ENCODE results near the gene DGKB.

DGKB gene

DNA sequence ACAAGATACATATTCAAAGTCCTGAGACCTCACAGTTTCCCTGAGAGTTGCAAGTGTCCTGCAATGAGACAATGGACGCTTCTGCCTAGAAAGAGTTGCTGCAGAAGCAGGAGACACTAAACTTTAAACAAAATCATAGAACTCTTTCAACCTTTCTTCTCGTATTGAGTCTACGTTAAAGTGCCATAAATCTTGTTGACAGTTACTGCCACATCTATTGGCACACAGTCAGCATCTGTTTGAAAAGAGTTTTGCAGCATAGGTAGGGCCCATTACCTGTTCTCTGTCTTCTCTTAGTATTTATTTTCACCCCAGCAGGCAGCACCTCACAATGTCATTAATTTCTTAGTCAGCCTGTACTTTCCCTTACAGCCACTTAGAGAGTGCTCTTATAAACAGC is 577.8 kb downstream of the DGKB start:
- Histone ChIP-seq H3K9me3 (ENCODE audit: control insufficient read depth in 1 of 2, low read length in 2 of 2) (no peaks in the 10 kb centered on the region), H3K4me3 (ENCODE audit: low read depth in 1 of 2, low read length in 2 of 2) (no peak overlapping the region), H3K9ac (ENCODE audit: low read depth in 1 of 2, low read length in 2 of 2) (no peak overlapping the region), H3K27me3 (ENCODE audit: control insufficient read depth in 1 of 2, insufficient read depth in 2 of 2, low read length in 2 of 2) (no peaks in the 10 kb centered on the region), H3K36me3 (ENCODE audit: control insufficient read depth in 1 of 2, insufficient read depth in 2 of 2, low read length in 2 of 2) (no peaks in the 10 kb centered on the region), H3K27ac (ENCODE audit: low read depth, low read length) (no peak overlapping the region), H3K4me1 (ENCODE audit: control insufficient read depth in 1 of 2, insufficient read depth in 2 of 2, low read length in 2 of 2) (no peaks in the 10 kb centered on the region)

DNA sequence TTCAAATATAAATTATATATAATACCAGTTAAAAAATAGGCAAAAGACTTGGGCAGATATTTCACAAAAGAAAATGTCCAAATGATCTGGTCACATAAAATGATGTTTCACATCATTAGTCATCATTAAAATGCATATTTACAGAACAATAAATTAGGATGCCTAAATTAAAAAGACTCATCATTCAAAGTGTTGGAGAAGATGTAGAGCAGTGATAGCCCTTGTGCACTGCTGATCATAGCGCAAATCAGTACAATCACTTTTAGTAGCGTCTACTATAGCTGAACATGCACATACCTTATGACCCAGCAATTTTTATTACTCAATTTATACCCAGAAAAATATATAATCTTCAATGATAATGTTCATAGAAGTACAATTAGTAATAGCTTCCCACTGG is 579.8 kb downstream of the DGKB start:
- no peaks in the 10 kb centered on the region for H3K4me1 ChIP-seq (ENCODE audit: control insufficient read depth in 1 of 2, insufficient read depth in 2 of 2, low read length in 2 of 2)
- H3K36me3 ChIP-seq (ENCODE audit: control insufficient read depth in 1 of 2, insufficient read depth in 2 of 2, low read length in 2 of 2) = no peaks in the 10 kb centered on the region
- H3K27ac ChIP-seq (ENCODE audit: low read depth, low read length) = no peak overlapping the region
- H3K27me3 ChIP-seq (ENCODE audit: control insufficient read depth in 1 of 2, insufficient read depth in 2 of 2, low read length in 2 of 2) = no peaks in the 10 kb centered on the region
- H3K9me3 ChIP-seq (ENCODE audit: control insufficient read depth in 1 of 2, low read length in 2 of 2) = no peaks in the 10 kb centered on the region
- H3K9ac ChIP-seq (ENCODE audit: low read depth in 1 of 2, low read length in 2 of 2) = no peak overlapping the region
- no peak overlapping the region for H3K4me3 ChIP-seq (ENCODE audit: low read depth in 1 of 2, low read length in 2 of 2)

- no peak overlapping the region for H3K4me3 ChIP-seq (ENCODE audit: low read depth in 1 of 2, low read length in 2 of 2)
- no peaks in the 10 kb centered on the region for H3K27me3 ChIP-seq (ENCODE audit: control insufficient read depth in 1 of 2, insufficient read depth in 2 of 2, low read length in 2 of 2)
Measured at GRCh38 chr7:14321947-14322346, 580.6 kb downstream of the DGKB start.

DNA sequence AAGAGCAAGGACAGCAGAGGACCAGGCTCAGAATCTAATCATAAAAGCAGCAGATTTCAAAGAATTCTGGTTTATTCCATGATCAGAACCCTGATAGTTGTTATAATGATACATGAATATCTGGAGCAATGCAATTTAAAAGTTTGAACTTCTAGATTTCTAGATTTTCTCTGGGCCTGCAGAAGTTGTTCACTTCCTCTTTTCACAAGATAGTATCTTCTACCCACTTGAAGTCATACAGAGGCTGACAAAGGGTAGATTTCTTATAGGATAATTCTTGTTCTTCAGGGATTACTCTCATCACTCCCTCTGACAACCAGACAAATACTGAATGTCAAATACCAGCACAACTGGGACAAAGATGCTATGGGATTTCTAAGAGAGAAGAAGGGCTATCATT is 593.1 kb downstream of the DGKB start:
- H3K9me3 ChIP-seq (ENCODE audit: control insufficient read depth in 1 of 2, low read length in 2 of 2) = no peaks in the 10 kb centered on the region
- no peak overlapping the region for H3K4me3 ChIP-seq (ENCODE audit: low read depth in 1 of 2, low read length in 2 of 2)
- no peak overlapping the region for H3K9ac ChIP-seq (ENCODE audit: low read depth in 1 of 2, low read length in 2 of 2)
- H3K4me1 ChIP-seq (ENCODE audit: control insufficient read depth in 1 of 2, insufficient read depth in 2 of 2, low read length in 2 of 2) = no peaks in the 10 kb centered on the region
- H3K36me3 ChIP-seq (ENCODE audit: control insufficient read depth in 1 of 2, insufficient read depth in 2 of 2, low read length in 2 of 2) = no peaks in the 10 kb centered on the region
- H3K27ac ChIP-seq (ENCODE audit: low read depth, low read length) = no peak overlapping the region
- H3K27me3 ChIP-seq (ENCODE audit: control insufficient read depth in 1 of 2, insufficient read depth in 2 of 2, low read length in 2 of 2) = no peaks in the 10 kb centered on the region

More at GRCh38 chr7:14321947-14322346, 580.6 kb downstream of the DGKB start:
- no peaks in the 10 kb centered on the region for H3K4me1 ChIP-seq (ENCODE audit: control insufficient read depth in 1 of 2, insufficient read depth in 2 of 2, low read length in 2 of 2)
- no peak overlapping the region for H3K27ac ChIP-seq (ENCODE audit: low read depth, low read length)
- H3K9ac ChIP-seq (ENCODE audit: low read depth in 1 of 2, low read length in 2 of 2) = no peak overlapping the region
- H3K36me3 ChIP-seq (ENCODE audit: control insufficient read depth in 1 of 2, insufficient read depth in 2 of 2, low read length in 2 of 2) = no peaks in the 10 kb centered on the region
- no peaks in the 10 kb centered on the region for H3K9me3 ChIP-seq (ENCODE audit: control insufficient read depth in 1 of 2, low read length in 2 of 2)

- no peaks in the 10 kb centered on the region for H3K36me3 ChIP-seq (ENCODE audit: control insufficient read depth in 1 of 2, insufficient read depth in 2 of 2, low read length in 2 of 2)
- H3K27ac ChIP-seq (ENCODE audit: low read depth, low read length) = no peak overlapping the region
- no peak overlapping the region for H3K9ac ChIP-seq (ENCODE audit: low read depth in 1 of 2, low read length in 2 of 2)
- H3K4me1 ChIP-seq (ENCODE audit: control insufficient read depth in 1 of 2, insufficient read depth in 2 of 2, low read length in 2 of 2) = no peaks in the 10 kb centered on the region
- no peaks in the 10 kb centered on the region for H3K27me3 ChIP-seq (ENCODE audit: control insufficient read depth in 1 of 2, insufficient read depth in 2 of 2, low read length in 2 of 2)
- no peaks in the 10 kb centered on the region for H3K9me3 ChIP-seq (ENCODE audit: control insufficient read depth in 1 of 2, low read length in 2 of 2)
- no peak overlapping the region for H3K4me3 ChIP-seq (ENCODE audit: low read depth in 1 of 2, low read length in 2 of 2)
Measured at GRCh38 chr7:14305233-14305866, 597.2 kb downstream of the DGKB start.

GRCh38 chr7:14303536-14303935 is 599.0 kb downstream of the DGKB start:
- Histone ChIP-seq H3K36me3 (ENCODE audit: control insufficient read depth in 1 of 2, insufficient read depth in 2 of 2, low read length in 2 of 2) (no peaks in the 10 kb centered on the region), H3K9ac (ENCODE audit: low read depth in 1 of 2, low read length in 2 of 2) (no peak overlapping the region), H3K27ac (ENCODE audit: low read depth, low read length) (no peak overlapping the region), H3K4me1 (ENCODE audit: control insufficient read depth in 1 of 2, insufficient read depth in 2 of 2, low read length in 2 of 2) (no peaks in the 10 kb centered on the region), H3K27me3 (ENCODE audit: control insufficient read depth in 1 of 2, insufficient read depth in 2 of 2, low read length in 2 of 2) (no peaks in the 10 kb centered on the region), H3K4me3 (ENCODE audit: low read depth in 1 of 2, low read length in 2 of 2) (no peak overlapping the region), H3K9me3 (ENCODE audit: control insufficient read depth in 1 of 2, low read length in 2 of 2) (no peaks in the 10 kb centered on the region)

- Histone ChIP-seq H3K27ac (ENCODE audit: low read depth, low read length) (no peak overlapping the region), H3K4me1 (ENCODE audit: control insufficient read depth in 1 of 2, insufficient read depth in 2 of 2, low read length in 2 of 2) (no peaks in the 10 kb centered on the region), H3K36me3 (ENCODE audit: control insufficient read depth in 1 of 2, insufficient read depth in 2 of 2, low read length in 2 of 2) (no peaks in the 10 kb centered on the region), H3K9ac (ENCODE audit: low read depth in 1 of 2, low read length in 2 of 2) (no peak overlapping the region), H3K9me3 (ENCODE audit: control insufficient read depth in 1 of 2, low read length in 2 of 2) (no peaks in the 10 kb centered on the region), H3K27me3 (ENCODE audit: control insufficient read depth in 1 of 2, insufficient read depth in 2 of 2, low read length in 2 of 2) (no peaks in the 10 kb centered on the region), H3K4me3 (ENCODE audit: low read depth in 1 of 2, low read length in 2 of 2) (no peak overlapping the region)
Measured at GRCh38 chr7:14294637-14295036, 607.9 kb downstream of the DGKB start.

DNA sequence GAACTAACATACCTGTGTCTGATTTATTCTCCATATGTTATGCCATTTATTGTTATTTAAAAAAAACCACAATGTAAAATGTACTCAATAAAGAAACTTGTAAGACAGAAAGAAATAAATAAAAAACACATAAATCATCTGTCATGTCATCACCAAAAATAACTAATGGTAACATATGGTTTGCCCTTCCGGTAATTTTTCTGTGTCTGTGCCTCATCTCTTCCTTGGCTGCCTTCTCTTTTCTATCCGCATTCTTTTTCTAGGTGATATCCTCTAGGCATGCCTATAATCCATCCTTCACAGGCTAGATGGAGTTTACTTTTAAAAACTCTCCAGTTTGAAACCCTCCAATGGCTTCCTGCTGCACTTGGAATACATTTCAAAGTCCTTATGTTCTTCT is 609.1 kb downstream of the DGKB start:
- Histone ChIP-seq H3K36me3 (ENCODE audit: control insufficient read depth in 1 of 2, insufficient read depth in 2 of 2, low read length in 2 of 2) (no peaks in the 10 kb centered on the region), H3K27me3 (ENCODE audit: control insufficient read depth in 1 of 2, insufficient read depth in 2 of 2, low read length in 2 of 2) (no peaks in the 10 kb centered on the region), H3K9me3 (ENCODE audit: control insufficient read depth in 1 of 2, low read length in 2 of 2) (no peaks in the 10 kb centered on the region), H3K4me3 (ENCODE audit: low read depth in 1 of 2, low read length in 2 of 2) (no peak overlapping the region), H3K9ac (ENCODE audit: low read depth in 1 of 2, low read length in 2 of 2) (no peak overlapping the region), H3K27ac (ENCODE audit: low read depth, low read length) (no peak overlapping the region), H3K4me1 (ENCODE audit: control insufficient read depth in 1 of 2, insufficient read depth in 2 of 2, low read length in 2 of 2) (no peaks in the 10 kb centered on the region)

DNA sequence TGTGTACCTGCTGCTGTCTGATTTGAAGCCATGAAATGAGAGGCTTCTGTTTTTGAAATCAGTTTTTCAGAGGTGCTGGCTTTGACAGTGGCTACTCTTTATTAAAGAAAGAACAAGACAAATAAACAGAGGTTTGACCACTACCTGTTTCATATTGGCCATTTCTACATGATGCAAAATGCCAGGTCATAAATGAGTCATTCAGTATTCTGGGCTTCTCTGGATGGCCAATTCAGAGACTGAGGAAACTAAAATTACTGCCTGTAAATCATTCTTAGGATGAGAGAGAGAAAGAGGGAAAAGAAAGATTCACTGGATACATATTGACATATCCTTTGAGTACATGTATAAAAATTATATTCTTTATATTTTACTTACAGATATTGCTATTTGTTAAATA is 609.8 kb downstream of the DGKB start:
- H3K4me3 ChIP-seq (ENCODE audit: low read depth in 1 of 2, low read length in 2 of 2) = no peak overlapping the region
- H3K9me3 ChIP-seq (ENCODE audit: control insufficient read depth in 1 of 2, low read length in 2 of 2) = no peaks in the 10 kb centered on the region
- no peaks in the 10 kb centered on the region for H3K27me3 ChIP-seq (ENCODE audit: control insufficient read depth in 1 of 2, insufficient read depth in 2 of 2, low read length in 2 of 2)
- H3K27ac ChIP-seq (ENCODE audit: low read depth, low read length) = no peak overlapping the region
- H3K9ac ChIP-seq (ENCODE audit: low read depth in 1 of 2, low read length in 2 of 2) = no peak overlapping the region
- no peaks in the 10 kb centered on the region for H3K36me3 ChIP-seq (ENCODE audit: control insufficient read depth in 1 of 2, insufficient read depth in 2 of 2, low read length in 2 of 2)
- H3K4me1 ChIP-seq (ENCODE audit: control insufficient read depth in 1 of 2, insufficient read depth in 2 of 2, low read length in 2 of 2) = no peaks in the 10 kb centered on the region

- no peak overlapping the region for H3K9ac ChIP-seq (ENCODE audit: low read depth in 1 of 2, low read length in 2 of 2)
- no peak overlapping the region for H3K27ac ChIP-seq (ENCODE audit: low read depth, low read length)
- no peaks in the 10 kb centered on the region for H3K9me3 ChIP-seq (ENCODE audit: control insufficient read depth in 1 of 2, low read length in 2 of 2)
- H3K27me3 ChIP-seq (ENCODE audit: control insufficient read depth in 1 of 2, insufficient read depth in 2 of 2, low read length in 2 of 2) = no peaks in the 10 kb centered on the region
- H3K36me3 ChIP-seq (ENCODE audit: control insufficient read depth in 1 of 2, insufficient read depth in 2 of 2, low read length in 2 of 2) = no peaks in the 10 kb centered on the region
- no peak overlapping the region for H3K4me3 ChIP-seq (ENCODE audit: low read depth in 1 of 2, low read length in 2 of 2)
- H3K4me1 ChIP-seq (ENCODE audit: control insufficient read depth in 1 of 2, insufficient read depth in 2 of 2, low read length in 2 of 2) = no peaks in the 10 kb centered on the region
Measured at GRCh38 chr7:14289957-14290356, 612.6 kb downstream of the DGKB start.

DNA sequence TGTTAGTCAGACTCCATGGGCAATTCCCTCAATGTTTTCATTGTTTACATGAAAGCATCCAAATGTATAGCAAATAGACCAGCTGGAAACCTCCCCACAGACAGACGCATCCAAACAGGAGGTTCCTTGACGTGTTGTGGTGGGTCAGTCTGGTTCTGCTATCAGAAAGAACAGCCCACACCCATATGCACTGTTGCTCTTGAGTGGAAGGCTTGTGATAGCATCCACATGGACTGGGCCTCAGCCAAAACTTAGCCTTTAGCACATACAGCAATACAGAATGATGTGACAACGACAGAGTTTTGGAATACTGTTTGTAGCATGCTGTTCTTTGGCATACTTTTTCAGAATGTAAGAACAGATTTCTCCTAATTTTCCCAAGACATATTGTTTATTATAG is 613.9 kb downstream of the DGKB start:
- no peaks in the 10 kb centered on the region for H3K9me3 ChIP-seq (ENCODE audit: control insufficient read depth in 1 of 2, low read length in 2 of 2)
- no peaks in the 10 kb centered on the region for H3K36me3 ChIP-seq (ENCODE audit: control insufficient read depth in 1 of 2, insufficient read depth in 2 of 2, low read length in 2 of 2)
- H3K27me3 ChIP-seq (ENCODE audit: control insufficient read depth in 1 of 2, insufficient read depth in 2 of 2, low read length in 2 of 2) = no peaks in the 10 kb centered on the region
- no peak overlapping the region for H3K27ac ChIP-seq (ENCODE audit: low read depth, low read length)
- H3K4me3 ChIP-seq (ENCODE audit: low read depth in 1 of 2, low read length in 2 of 2) = no peak overlapping the region
- H3K4me1 ChIP-seq (ENCODE audit: control insufficient read depth in 1 of 2, insufficient read depth in 2 of 2, low read length in 2 of 2) = no peaks in the 10 kb centered on the region
- H3K9ac ChIP-seq (ENCODE audit: low read depth in 1 of 2, low read length in 2 of 2) = no peak overlapping the region
